Measurements from ENCODE around the gene SYT1.

- no peak for TF ChIP-seq ZNF274 (IDR thresholded peaks at IDR 0.05; ENCODE audit: low read length)
- TF ChIP-seq ZNF274 (tag by site-specific recombination; IDR thresholded peaks at IDR 0.05; ENCODE audit: borderline replicate concordance): no peak
- TF ChIP-seq ZNF175 (tag by site-specific recombination; IDR thresholded peaks at IDR 0.05): no peak
- no peak for TF ChIP-seq ZNF658 (tag by site-specific recombination; IDR thresholded peaks at IDR 0.05)
- TF ChIP-seq HOXC10 (CRISPR knock-in tag; IDR thresholded peaks at IDR 0.05): no peak
- no peak for TF ChIP-seq ZNF664 (tag by site-specific recombination; IDR thresholded peaks at IDR 0.05)
- TF ChIP-seq ZNF660 (tag by site-specific recombination; IDR thresholded peaks at IDR 0.05): no peak
Measured at GRCh38 chr12:79217306-79217705, 352.7 kb downstream of the SYT1 start.

All from HEK293 (cell line).